Heart right ventricle (tissue), 16 donors: ENCODE measurements around the gene TMEM100. TPM values are rescaled to one million over a fixed set of nuclear protein-coding genes. Genes with fewer than 3 reads are reported as not detected.

Experiments
- ATAC-seq, 8 donors: fragments of 200-7000 bp; cut with Tn5 transposase; one replicate each; pipeline ENCODE4 v1.9.1; 2020; ENCODE audit warnings: mild to moderate bottlenecking in 8 of 8, moderate library complexity in 8 of 8, moderate number of reproducible peaks in 1 of 8
- DNase-seq, 2 donors: peaks; one replicate each; pipeline ENCODE4 v3.0.0-alpha.2; 2020
- H3K27ac ChIP-seq, 10 donors: fragments of 200-600 bp; sonication (generic) in 2 of 10; one replicate each; pipeline versions ENCODE4 v1.5.0 to v1.8.0; 2020 to 2022; ENCODE audit warnings: mild to moderate bottlenecking in 3 of 10
- H3K27me3 ChIP-seq, 7 donors: fragments of 200-600 bp; one replicate each; pipeline ENCODE4 v1.8.0; 2021 to 2022; ENCODE audit warnings: mild to moderate bottlenecking in 2 of 7
- H3K36me3 ChIP-seq, 9 donors: fragments of 200-600 bp; sonication (generic) in 1 of 9; one replicate each; pipeline versions ENCODE4 v1.5.0 to v1.8.0; 2020 to 2022; ENCODE audit warnings: mild to moderate bottlenecking in 2 of 9
- H3K4me1 ChIP-seq, 9 donors: fragments of 200-600 bp; sonication (generic) in 1 of 9; one replicate each; pipeline versions ENCODE4 v1.5.0 to v1.8.0; 2020 to 2022; ENCODE audit warnings: mild to moderate bottlenecking in 4 of 9
- H3K4me3 ChIP-seq, 10 donors: fragments of 200-600 bp; sonication (generic) in 2 of 10; one replicate each; pipeline versions ENCODE4 v1.5.0 to v1.8.0; 2020 to 2022; ENCODE audit warnings: mild to moderate bottlenecking in 7 of 10, moderate library complexity in 2 of 10
- H3K9me3 ChIP-seq, 11 donors: fragments of 200-600 bp in 10 of 11; sonication (generic) in 2 of 11; one replicate each; pipeline versions ENCODE4 v1.5.0 to v1.8.0; 2013 to 2022; ENCODE audit warnings: mild to moderate bottlenecking in 2 of 11, control low read depth in 1 of 11, moderate library complexity in 1 of 11
- CTCF ChIP-seq, 9 donors: fragments of 200-600 bp; sonication (generic) in 2 of 9; IDR thresholded peaks; one replicate each; pipeline versions ENCODE4 v1.5.0 to v1.8.0; 2021 to 2022; ENCODE audit warnings: antibody characterized with exemption in 9 of 9, mild to moderate bottlenecking in 5 of 9, moderate library complexity in 1 of 9
- WGBS, 2 donors: extraction: QIAGEN DNeasy Blood & Tissue Kit; methylation state at CpG; one replicate each; pipeline ENCODE4 v1.1.7; 2013; ENCODE audit warnings: inconsistent platforms in 1 of 2; 5-methylcytosine and 5-hydroxymethylcytosine counted together
- intact Hi-C, 10 donors: fragments of 100-400 bp; cut with DNase I; formaldehyde crosslinking; loops; one replicate each; pipeline versions ENCODE4 v1.11.1 to v1.14.2; 2022
- polyA plus RNA-seq, 2 donors: library from polyadenylated mRNA; stranded (reverse); fragments of 200-250 nt; gene quantifications; one replicate each; pipeline ENCODE4 v1.2.3, GENCODE V29; 2013
- total RNA-seq, 10 donors: library from RNA; stranded (reverse); fragmentation: NEBNext Ultra II Directional in 3 of 10; extraction: Animal tissue kit (Norgen Biotek cat#: 25700) in 3 of 10; gene quantifications; one replicate each; pipeline versions ENCODE4 v1.2.1 to v1.2.4, GENCODE V29; 2021 to 2023
- donor health status: Arrhythmogenic right ventricular cardiomyopathy.
- donor health status: ischemic (EF 13 %, LVEDD 7.1; RV severe dilation, severe dysfunction).
- donor health status: healthy with polysubstance abuse.
- donor health status: DM: no; HTN: yes; CAD: no.
- donor health status: DM: no; HTN: no; CAD: no.
- donor health status: ischemic (EF 25% LVEDD 6.9; RV normal size, moderate dysfunction).
- donor health status: ischemic (EF 25% LVEDD 5.7; RV mildly dilated, moderate dysfunction).
- donor health status: healthy.
- donor health status: DM: yes; HTN: yes; CAD: no.
- donor health status: Ischemic cardiomyopathy.
- donor health status: ischemic (EF 35%, LVEDD 5.7; RV mildly dilated, moderate dysfunction).
- donor health status: nonischemic (EF 11% LVEDD 7.7; RV severe dilation, severe dysfunction).
- donor health status: DM: yes; HTN: yes; CAD: no.
- donor health status: PGD.
- donor health status: ischemic (EF 29% LVEDD 5.4; RV normal size, mild dysfunction).
- donor health status: nonischemic (EF 23%, LVEDD 6.1; RV moderate dilation, normal function).

TMEM100 gene
- total and polyA plus RNA-seq, 12 donors, result 1.6 to 12.1 (median 6.1) TPM

- intact Hi-C loops, result no loop called here
- WGBS, 2 donors, result 83 to 85% methylated on average over 4 of the region's 4 CpGs
- no peak for TF ChIP-seq CTCF (IDR thresholded peaks at IDR 0.05)
- Histone ChIP-seq H3K4me1 (no peaks in the 10 kb centered on the region), H3K9me3 (no peaks in the 10 kb centered on the region), H3K27ac (no peak overlapping the region), H3K36me3 (no peaks in the 10 kb centered on the region), H3K27me3 (peaks cover 0 to 6% (median 4%) of the 10 kb centered on the region in 7 donors), H3K4me3 (no peak overlapping the region)
- DNase-seq (no peak), ATAC-seq (no peak)
These were observed 41.9 kb downstream of the TMEM100 start for GRCh38 chr17:55680686-55681341.

DNA sequence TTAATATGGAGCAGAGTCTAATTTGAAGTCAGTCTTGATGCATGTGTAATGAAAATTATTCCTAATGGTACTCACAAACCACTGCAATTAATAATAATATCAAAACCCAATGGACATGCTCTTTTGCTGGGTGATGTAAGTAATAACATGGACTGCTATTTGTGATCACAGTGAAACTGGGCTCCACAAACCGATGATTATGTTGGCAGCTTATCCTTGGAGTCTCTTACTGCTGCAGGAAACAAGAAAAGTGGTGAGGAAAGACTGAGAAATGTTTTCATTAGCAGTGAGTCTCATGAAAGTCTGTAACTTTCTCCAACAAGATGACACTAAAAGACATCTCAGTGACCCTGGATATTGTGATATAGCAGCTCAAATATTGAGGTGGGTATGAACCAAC lies 45.2 kb downstream of the TMEM100 start:
- Histone ChIP-seq H3K4me3 (no peak overlapping the region), H3K4me1 (peaks cover 0 to 18% (median 0%) of the 10 kb centered on the region in 9 donors), H3K36me3 (no peaks in the 10 kb centered on the region), H3K27ac (no peak overlapping the region), H3K27me3 (peaks cover 0 to 9% (median 0%) of the 10 kb centered on the region in 7 donors), H3K9me3 (no peaks in the 10 kb centered on the region)
- no peak for TF ChIP-seq CTCF (IDR thresholded peaks at IDR 0.05)
- ATAC-seq (no peak), DNase-seq (no peak)
- WGBS, 2 donors, result 41 to 74% methylated on average over 1 of the region's 1 CpG
- intact Hi-C loops, result no loop called here

DNA sequence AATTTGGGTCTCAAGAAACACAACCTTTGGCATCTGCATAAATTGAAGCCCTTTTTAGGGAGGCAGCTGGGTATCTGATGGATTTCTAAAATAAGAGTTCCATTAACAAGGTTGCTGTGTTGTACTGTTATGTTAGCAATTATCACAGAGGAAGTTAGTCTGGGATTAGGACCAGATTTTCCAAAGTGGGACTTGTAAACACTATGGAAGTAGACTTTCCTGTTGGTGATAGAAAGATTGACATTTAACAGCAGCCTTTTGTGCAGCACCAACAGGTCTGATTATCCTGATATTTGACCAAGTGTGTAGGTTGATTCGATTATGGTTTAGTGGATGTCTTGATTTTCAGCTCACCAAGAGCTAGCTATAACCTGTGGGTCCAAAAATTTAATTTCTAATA lies 46.4 kb downstream of the TMEM100 start:
- Histone ChIP-seq H3K9me3 (no peaks in the 10 kb centered on the region), H3K4me1 (peaks cover 0 to 26% (median 0%) of the 10 kb centered on the region in 9 donors), H3K36me3 (no peaks in the 10 kb centered on the region), H3K4me3 (no peak overlapping the region), H3K27ac (no peak overlapping the region), H3K27me3 (peaks cover 0 to 9% (median 0%) of the 10 kb centered on the region in 7 donors)
- DNase-seq, result no peak
- TF ChIP-seq CTCF (IDR thresholded peaks at IDR 0.05), result no peak
- WGBS, 2 donors, result 70 to 81% methylated on average over 1 of the region's 1 CpG
- intact Hi-C loops, result no loop called here
- peak in 1 of 8 donors; percentile 56 for ATAC-seq

DNA sequence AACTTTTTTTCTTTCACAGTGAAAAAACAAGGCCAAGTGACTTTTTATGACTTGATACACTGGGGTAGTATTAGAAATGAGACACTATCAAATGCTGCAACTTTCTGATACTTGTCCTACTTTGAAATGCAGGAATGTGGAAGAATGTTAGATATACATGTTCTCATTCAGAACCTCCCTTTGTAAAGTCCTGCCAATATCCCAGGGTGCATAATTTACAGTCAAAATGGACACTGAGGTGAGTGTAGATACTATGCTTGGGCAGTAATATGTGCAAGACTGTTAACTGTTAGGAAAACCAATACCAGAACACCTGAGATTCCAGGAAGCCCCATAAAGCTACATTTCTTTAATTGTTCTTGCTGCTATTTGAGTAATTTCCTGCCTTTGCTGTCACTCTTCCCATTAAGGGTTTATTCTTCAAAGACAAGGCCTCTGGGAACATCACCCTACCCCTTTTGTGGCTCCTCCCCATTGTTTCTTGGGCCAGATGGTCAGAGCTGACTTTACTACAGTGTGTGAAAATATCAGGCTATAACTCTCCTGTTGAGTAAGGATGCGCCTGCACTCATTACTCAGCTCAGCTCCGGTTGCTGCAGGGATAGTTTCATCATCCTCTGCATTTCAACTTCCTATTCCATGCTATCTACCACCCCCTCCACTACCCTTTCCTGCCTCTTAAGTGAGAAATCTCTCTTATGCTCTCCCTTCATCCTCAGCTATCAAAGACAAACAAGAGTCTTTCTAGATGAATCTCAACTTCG lies 48.7 kb downstream of the TMEM100 start:
- Histone ChIP-seq H3K4me3 (no peak overlapping the region), H3K9me3 (no peaks in the 10 kb centered on the region), H3K27me3 (peaks cover 0 to 15% (median 0%) of the 10 kb centered on the region in 7 donors), H3K4me1 (peaks cover 0 to 26% (median 0%) of the 10 kb centered on the region in 9 donors), H3K27ac (peak overlapping the region in 1 of 10 donors; percentile 35), H3K36me3 (no peaks in the 10 kb centered on the region)
- intact Hi-C loops, result no loop called here
- no peak for ATAC-seq
- 57 to 80% methylated on average over 3 of the region's 3 CpGs for WGBS, 2 donors
- TF ChIP-seq CTCF (IDR thresholded peaks at IDR 0.05), result no peak
- no peak for DNase-seq
